ENCODE data around the gene SEC14L2. TPM values are rescaled to one million over a fixed set of nuclear protein-coding genes. Genes with fewer than 3 reads are reported as not detected.

SEC14L2 gene
- total and polyA plus RNA-seq, 2 of the 4 experiments (the other 2 are of a cell fraction), result 38.7 to 54.8 TPM

GRCh38 chr22:30348404-30348803 is 48.4 kb upstream of the SEC14L2 start:
- Histone ChIP-seq H3K9ac (ENCODE audit: low read depth, low read length) (no peak overlapping the region), H2BK120ac (ENCODE audit: low read depth, low read length) (no peak overlapping the region), H3K14ac (replicated peaks; ENCODE audit: low read depth, low read length) (no peak overlapping the region), H3K9me1 (ENCODE audit: insufficient read depth, low read length) (no peaks in the 10 kb centered on the region), H3K79me1 (ENCODE audit: low read depth in 1 of 2, low read length in 2 of 2) (peaks cover 29 to 69% of the 10 kb centered on the region in 2 experiments), H4K91ac (ENCODE audit: insufficient read depth, low read depth, low read length) (no peak overlapping the region), H2AK5ac (ENCODE audit: low read depth, low read length) (no peak overlapping the region), H3K27me3 (ENCODE audit: control insufficient read depth, insufficient read depth, low read length) (no peaks in the 10 kb centered on the region), H2BK20ac (ENCODE audit: low read depth, low read length) (no peak overlapping the region), H3K18ac (ENCODE audit: low read depth, low read length) (no peak overlapping the region), H3K4ac (ENCODE audit: low read depth, low read length) (no peak overlapping the region), H3K4me1 (ENCODE audit: control insufficient read depth, insufficient read depth, low read length) (0 out of 2 replicates have a peak, but pooled peaks cover 2% of the 10 kb centered on the region), H3K27ac (ENCODE audit: insufficient read depth, low read length) (peak overlapping the region; percentile 25; the same call in 1 of the 2 replicates), H4K20me1 (ENCODE audit: insufficient read depth, low read length) (peaks cover 31% of the 10 kb centered on the region), H4K5ac (ENCODE audit: low read depth, low read length) (no peak overlapping the region), H2BK5ac (ENCODE audit: low read depth, low read length, poor library complexity, severe bottlenecking) (no peak overlapping the region), H3K9me3 (ENCODE audit: control insufficient read depth, insufficient read depth, low read length) (no peaks in the 10 kb centered on the region), H3K4me2 (ENCODE audit: low read depth, low read length) (no peak overlapping the region; the same call in 1 of the 2 replicates), H3K23ac (ENCODE audit: low read depth, low read length) (no peak overlapping the region), H3K36me3 (ENCODE audit: control insufficient read depth, insufficient read depth, low read length) (peaks cover 65% of the 10 kb centered on the region), H2AFZ (replicated peaks; ENCODE audit: low read length, poor library complexity) (no peak overlapping the region), H2BK15ac (ENCODE audit: low read depth, low read length) (no peak overlapping the region), H2AK9ac (replicated peaks; ENCODE audit: low read depth, low read length, poor library complexity) (no peak overlapping the region), H3K56ac (ENCODE audit: extremely low read depth, insufficient read depth, low read length) (no peak overlapping the region), H4K8ac (ENCODE audit: low read depth in 2 of 2, low read length in 2 of 2) (no peak overlapping the region), H3K4me3 (ENCODE audit: insufficient read depth, low read depth, low read length) (no peak overlapping the region)
- ChIA-PET POLR2A (ENCODE audit: unreplicated experiment) (no interaction called here), CTCF (no interaction called here)
- TF ChIP-seq NFE2L2 (IDR thresholded peaks at IDR 0.05; ENCODE audit: low read depth, low read length) (no peak), FOS (IDR thresholded peaks at IDR 0.05; ENCODE audit: low read depth, low read length) (no peak), RCOR1 (IDR thresholded peaks at IDR 0.05; ENCODE audit: insufficient replicate concordance, low read length) (no peak)
- DNase-seq (no peak), ATAC-seq (ENCODE audit: low read depth) (no peak)
- BruUV-seq (replicated peaks), result no TSS peak
- dilution Hi-C loops (cut with HindIII; ENCODE audit: low sequenced_read_pairs, unreplicated experiment), result no loop called here
- 69% methylated on average over 3 of the region's 4 CpGs; no CpG with 5 or more reads in 1 of the 2 experiments for WGBS, 2 experiments (ENCODE audit: extremely low coverage in 2 of 2, insufficient read length in 1 of 2)
- in situ Hi-C loops (cut with MboI; ENCODE audit: low sequenced_read_pairs), result no loop called here
- intact Hi-C loops (cut with micrococcal nuclease), result no loop called here
